ENCODE measurements around the gene SMIM14.

The SMIM14 gene

GRCh38 chr4:39527296-39528060 is 111.2 kb downstream of the SMIM14 start, which contains the start of gene UGDH:
Gene UGDH (minus strand): TSS chr4:39527439. CDS start chr4:39521512, 5,927 bp downstream.
- Histone ChIP-seq H3K36me3 (ENCODE audit: low read length) (no peaks in the 10 kb centered on the region), H3K4me2 (ENCODE audit: low read depth, low read length, poor library complexity, severe bottlenecking) (peak within 1 kb of the TSS; percentile 73), H3K27ac (ENCODE audit: low read depth, low read length) (no peak within 1 kb of the TSS), H4K20me1 (ENCODE audit: low read depth, low read length) (no peaks in the 10 kb centered on the region), H3K9me2 (replicated peaks; ENCODE audit: insufficient read depth, low read length) (no peaks in the 10 kb centered on the region), H3K27me3 (ENCODE audit: low read length) (no peaks in the 10 kb centered on the region), H3K9ac (ENCODE audit: low read length) (peak within 1 kb of the TSS; percentile 68), H3F3A (ENCODE audit: insufficient read depth) (peaks cover 3% of the 10 kb centered on the region; the same call in 1 of the 2 replicates), H3K9me3 (ENCODE audit: insufficient read depth, low read length) (peaks cover 16% of the 10 kb centered on the region; the same call in 1 of the 2 replicates), H3K79me2 (ENCODE audit: insufficient read depth, low read length) (no peaks in the 10 kb centered on the region; the same call in none of the 2 replicates), H2AFZ (ENCODE audit: low read depth, low read length, severe bottlenecking) (peak within 1 kb of the TSS; percentile 86), H3K4me3 (ENCODE audit: insufficient read depth, low read length, poor library complexity, severe bottlenecking) (peak within 1 kb of the TSS; percentile 75)
- TF ChIP-seq CTCF (IDR thresholded peaks at IDR 0.05; ENCODE audit: insufficient read depth, low read length, poor library complexity, severe bottlenecking) (no peak), EZH2phosphoT487 (conservative IDR thresholded peaks at IDR 0.05; ENCODE audit: low read length) (no peak)

GRCh38 chr4:39526765-39527295 is 111.8 kb downstream of the SMIM14 start:
- Histone ChIP-seq H3K27me3 (ENCODE audit: low read length) (no peaks in the 10 kb centered on the region), H4K20me1 (ENCODE audit: low read depth, low read length) (no peaks in the 10 kb centered on the region), H3K4me3 (ENCODE audit: insufficient read depth, low read length, poor library complexity, severe bottlenecking) (peak overlapping the region; percentile 75), H3K27ac (ENCODE audit: low read depth, low read length) (no peak overlapping the region), H3K79me2 (ENCODE audit: insufficient read depth, low read length) (no peaks in the 10 kb centered on the region; the same call in none of the 2 replicates), H3K4me2 (ENCODE audit: low read depth, low read length, poor library complexity, severe bottlenecking) (peak overlapping the region; percentile 73), H3K36me3 (ENCODE audit: low read length) (no peaks in the 10 kb centered on the region), H3F3A (ENCODE audit: insufficient read depth) (peaks cover 5% of the 10 kb centered on the region; the same call in 1 of the 2 replicates), H3K9me3 (ENCODE audit: insufficient read depth, low read length) (peaks cover 14% of the 10 kb centered on the region; the same call in 1 of the 2 replicates), H2AFZ (ENCODE audit: low read depth, low read length, severe bottlenecking) (peak overlapping the region; percentile 86), H3K9ac (ENCODE audit: low read length) (peak overlapping the region; percentile 68), H3K9me2 (replicated peaks; ENCODE audit: insufficient read depth, low read length) (no peaks in the 10 kb centered on the region)
- TF ChIP-seq CTCF (IDR thresholded peaks at IDR 0.05; ENCODE audit: insufficient read depth, low read length, poor library complexity, severe bottlenecking), result no peak
- TF ChIP-seq EZH2phosphoT487 (conservative IDR thresholded peaks at IDR 0.05; ENCODE audit: low read length), result no peak

GRCh38 chr4:39525822-39526690 is 112.6 kb downstream of the SMIM14 start:
- Histone ChIP-seq H2AFZ (ENCODE audit: low read depth, low read length, severe bottlenecking) (peak overlapping the region; percentile 86), H3K9me2 (replicated peaks; ENCODE audit: insufficient read depth, low read length) (no peaks in the 10 kb centered on the region), H3K4me2 (ENCODE audit: low read depth, low read length, poor library complexity, severe bottlenecking) (peak overlapping the region; percentile 73), H3K27ac (ENCODE audit: low read depth, low read length) (no peak overlapping the region), H3K9me3 (ENCODE audit: insufficient read depth, low read length) (peaks cover 9% of the 10 kb centered on the region; the same call in 1 of the 2 replicates), H3K4me3 (ENCODE audit: insufficient read depth, low read length, poor library complexity, severe bottlenecking) (peak overlapping the region; percentile 75), H3K36me3 (ENCODE audit: low read length) (no peaks in the 10 kb centered on the region), H3K9ac (ENCODE audit: low read length) (peak overlapping the region; percentile 68), H3K27me3 (ENCODE audit: low read length) (no peaks in the 10 kb centered on the region), H4K20me1 (ENCODE audit: low read depth, low read length) (no peaks in the 10 kb centered on the region), H3K79me2 (ENCODE audit: insufficient read depth, low read length) (no peaks in the 10 kb centered on the region; the same call in none of the 2 replicates), H3F3A (ENCODE audit: insufficient read depth) (peaks cover 9% of the 10 kb centered on the region; the same call in 1 of the 2 replicates)
- TF ChIP-seq CTCF (IDR thresholded peaks at IDR 0.05; ENCODE audit: insufficient read depth, low read length, poor library complexity, severe bottlenecking) (no peak), EZH2phosphoT487 (conservative IDR thresholded peaks at IDR 0.05; ENCODE audit: low read length) (no peak)
